Heart right ventricle (tissue), 16 donors: Measurements from ENCODE around the gene TMEM134. TPM values are rescaled to one million over a fixed set of nuclear protein-coding genes. Genes with fewer than 3 reads are reported as not detected.

Experiments used
- ATAC-seq, 8 donors: fragments of 200-7000 bp; cut with Tn5 transposase; one replicate each; pipeline ENCODE4 v1.9.1; 2020; ENCODE audit warnings: mild to moderate bottlenecking in 8 of 8, moderate library complexity in 8 of 8, moderate number of reproducible peaks in 1 of 8
- DNase-seq, 2 donors: peaks; one replicate each; pipeline ENCODE4 v3.0.0-alpha.2; 2020
- H3K27ac ChIP-seq, 10 donors: fragments of 200-600 bp; sonication (generic) in 2 of 10; one replicate each; pipeline versions ENCODE4 v1.5.0 to v1.8.0; 2020 to 2022; ENCODE audit warnings: mild to moderate bottlenecking in 3 of 10
- H3K27me3 ChIP-seq, 7 donors: fragments of 200-600 bp; one replicate each; pipeline ENCODE4 v1.8.0; 2021 to 2022; ENCODE audit warnings: mild to moderate bottlenecking in 2 of 7
- H3K36me3 ChIP-seq, 9 donors: fragments of 200-600 bp; sonication (generic) in 1 of 9; one replicate each; pipeline versions ENCODE4 v1.5.0 to v1.8.0; 2020 to 2022; ENCODE audit warnings: mild to moderate bottlenecking in 2 of 9
- H3K4me1 ChIP-seq, 9 donors: fragments of 200-600 bp; sonication (generic) in 1 of 9; one replicate each; pipeline versions ENCODE4 v1.5.0 to v1.8.0; 2020 to 2022; ENCODE audit warnings: mild to moderate bottlenecking in 4 of 9
- H3K4me3 ChIP-seq, 10 donors: fragments of 200-600 bp; sonication (generic) in 2 of 10; one replicate each; pipeline versions ENCODE4 v1.5.0 to v1.8.0; 2020 to 2022; ENCODE audit warnings: mild to moderate bottlenecking in 7 of 10, moderate library complexity in 2 of 10
- H3K9me3 ChIP-seq, 11 donors: fragments of 200-600 bp in 10 of 11; sonication (generic) in 2 of 11; one replicate each; pipeline versions ENCODE4 v1.5.0 to v1.8.0; 2013 to 2022; ENCODE audit warnings: mild to moderate bottlenecking in 2 of 11, control low read depth in 1 of 11, moderate library complexity in 1 of 11
- CTCF ChIP-seq, 9 donors: fragments of 200-600 bp; sonication (generic) in 2 of 9; IDR thresholded peaks; one replicate each; pipeline versions ENCODE4 v1.5.0 to v1.8.0; 2021 to 2022; ENCODE audit warnings: antibody characterized with exemption in 9 of 9, mild to moderate bottlenecking in 5 of 9, moderate library complexity in 1 of 9
- WGBS, 2 donors: extraction: QIAGEN DNeasy Blood & Tissue Kit; methylation state at CpG; one replicate each; pipeline ENCODE4 v1.1.7; 2013; ENCODE audit warnings: inconsistent platforms in 1 of 2; 5-methylcytosine and 5-hydroxymethylcytosine counted together
- intact Hi-C, 10 donors: fragments of 100-400 bp; cut with DNase I; formaldehyde crosslinking; loops; one replicate each; pipeline versions ENCODE4 v1.11.1 to v1.14.2; 2022
- polyA plus RNA-seq, 2 donors: library from polyadenylated mRNA; stranded (reverse); fragments of 200-250 nt; gene quantifications; one replicate each; pipeline ENCODE4 v1.2.3, GENCODE V29; 2013
- total RNA-seq, 10 donors: library from RNA; stranded (reverse); fragmentation: NEBNext Ultra II Directional in 3 of 10; extraction: Animal tissue kit (Norgen Biotek cat#: 25700) in 3 of 10; gene quantifications; one replicate each; pipeline versions ENCODE4 v1.2.1 to v1.2.4, GENCODE V29; 2021 to 2023
- donor health status: Arrhythmogenic right ventricular cardiomyopathy.
- donor health status: ischemic (EF 13 %, LVEDD 7.1; RV severe dilation, severe dysfunction).
- donor health status: healthy with polysubstance abuse.
- donor health status: DM: no; HTN: yes; CAD: no.
- donor health status: DM: no; HTN: no; CAD: no.
- donor health status: ischemic (EF 25% LVEDD 6.9; RV normal size, moderate dysfunction).
- donor health status: ischemic (EF 25% LVEDD 5.7; RV mildly dilated, moderate dysfunction).
- donor health status: healthy.
- donor health status: DM: yes; HTN: yes; CAD: no.
- donor health status: Ischemic cardiomyopathy.
- donor health status: ischemic (EF 35%, LVEDD 5.7; RV mildly dilated, moderate dysfunction).
- donor health status: nonischemic (EF 11% LVEDD 7.7; RV severe dilation, severe dysfunction).
- donor health status: DM: yes; HTN: yes; CAD: no.
- donor health status: PGD.
- donor health status: ischemic (EF 29% LVEDD 5.4; RV normal size, mild dysfunction).
- donor health status: nonischemic (EF 23%, LVEDD 6.1; RV moderate dilation, normal function).

Gene TMEM134
- total and polyA plus RNA-seq, 12 donors: 69.8 to 104 (median 81.2) TPM

- Histone ChIP-seq H3K36me3 (peaks cover 0 to 92% (median 31%) of the 10 kb centered on the region in 9 donors), H3K4me1 (peaks cover under 1 to 18% (median 11%) of the 10 kb centered on the region in 9 donors), H3K4me3 (no peak overlapping the region), H3K27ac (peak overlapping the region in 9 of 10 donors; percentile 26 to 77 (median 71)), H3K27me3 (no peaks in the 10 kb centered on the region), H3K9me3 (no peaks in the 10 kb centered on the region)
- TF ChIP-seq CTCF (IDR thresholded peaks at IDR 0.05): no peak
- WGBS, 2 donors: 70 to 74% methylated on average over 21 of the region's 21 CpGs
- ATAC-seq (peak; percentile 32 to 84 (median 74)), DNase-seq (peak; percentile 50 to 73)
- intact Hi-C loops: no loop called here
Measured at GRCh38 chr11:67498544-67498972, 29.5 kb upstream of the TMEM134 start.

GRCh38 chr11:67497656-67498291 lies 28.7 kb upstream of the TMEM134 start:
- intact Hi-C loops: no loop called here
- WGBS, 2 donors: 95 to 97% methylated on average over 21 of the region's 21 CpGs
- H3K27ac ChIP-seq: peak overlapping the region in 8 of 10 donors; percentile 24 to 77 (median 71)

GRCh38 chr11:67496113-67496512 lies 27.1 kb upstream of the TMEM134 start:
- intact Hi-C loops: no loop called here
- WGBS, 2 donors: 92 to 95% methylated on average over 12 of the region's 12 CpGs
- Histone ChIP-seq H3K27ac (no peak overlapping the region), H3K36me3 (peaks cover 0 to 97% (median 45%) of the 10 kb centered on the region in 9 donors), H3K9me3 (no peaks in the 10 kb centered on the region), H3K27me3 (no peaks in the 10 kb centered on the region), H3K4me1 (peaks cover 0 to 13% (median 5%) of the 10 kb centered on the region in 9 donors), H3K4me3 (no peak overlapping the region)
- DNase-seq (no peak), ATAC-seq (no peak)
- no peak for TF ChIP-seq CTCF (IDR thresholded peaks at IDR 0.05)

More at GRCh38 chr11:67497656-67498291, 28.7 kb upstream of the TMEM134 start:
- H3K9me3 ChIP-seq: no peaks in the 10 kb centered on the region
- peaks cover 0 to 13% (median 5%) of the 10 kb centered on the region in 9 donors for H3K4me1 ChIP-seq
- H3K27me3 ChIP-seq: no peaks in the 10 kb centered on the region
- TF ChIP-seq CTCF (IDR thresholded peaks at IDR 0.05): no peak
- no peak overlapping the region for H3K4me3 ChIP-seq
- H3K36me3 ChIP-seq: peaks cover 0 to 97% (median 36%) of the 10 kb centered on the region in 9 donors
- DNase-seq (no peak), ATAC-seq (peak in 1 of 8 donors; percentile 3)

- Histone ChIP-seq H3K36me3 (peaks cover 0 to 98% (median 50%) of the 10 kb centered on the region in 9 donors), H3K4me1 (peaks cover 0 to 13% (median 0%) of the 10 kb centered on the region in 9 donors), H3K9me3 (no peaks in the 10 kb centered on the region), H3K27ac (no peak overlapping the region), H3K4me3 (no peak overlapping the region), H3K27me3 (no peaks in the 10 kb centered on the region)
- TF ChIP-seq CTCF (IDR thresholded peaks at IDR 0.05): no peak
- intact Hi-C loops: no loop called here
- WGBS, 2 donors: 94 to 95% methylated on average over 16 of the region's 16 CpGs
- DNase-seq (no peak), ATAC-seq (no peak)
Measured at GRCh38 chr11:67495234-67496005, 26.4 kb upstream of the TMEM134 start.
